GM10248 (cell line): Measurements from ENCODE around the gene ZDHHC4.

ENCODE experiments used
- CTCF ChIA-PET: fragments of 300-600 bp; sonication (Branson Sonifier 250); formaldehyde crosslinking; extraction: SDS; loops from one replicate; lab custom pipeline; 2021; ENCODE audit warnings: antibody characterized with exemption; lab: Yijun Ruan, JAX
- POLR2A ChIA-PET: fragments of 350-650 bp; sonication (Branson Sonifier 250); formaldehyde crosslinking; extraction: SDS; loops from one replicate; lab custom pipeline; 2020; ENCODE audit warnings: antibody characterized with exemption; lab: Yijun Ruan, JAX
- DNase-seq: peaks from one replicate; pipeline ENCODE4 v3.0.0; 2012; ENCODE audit errors: extremely low spot score
- CTCF ChIP-seq: IDR thresholded peaks from 2 replicates; pipeline ENCODE4 v1.5.1; 2012; ENCODE audit warnings: mild to moderate bottlenecking, low read depth; ENCODE audit errors: extremely low read depth, missing control alignments, control extremely low read depth

The ZDHHC4 gene

DNA sequence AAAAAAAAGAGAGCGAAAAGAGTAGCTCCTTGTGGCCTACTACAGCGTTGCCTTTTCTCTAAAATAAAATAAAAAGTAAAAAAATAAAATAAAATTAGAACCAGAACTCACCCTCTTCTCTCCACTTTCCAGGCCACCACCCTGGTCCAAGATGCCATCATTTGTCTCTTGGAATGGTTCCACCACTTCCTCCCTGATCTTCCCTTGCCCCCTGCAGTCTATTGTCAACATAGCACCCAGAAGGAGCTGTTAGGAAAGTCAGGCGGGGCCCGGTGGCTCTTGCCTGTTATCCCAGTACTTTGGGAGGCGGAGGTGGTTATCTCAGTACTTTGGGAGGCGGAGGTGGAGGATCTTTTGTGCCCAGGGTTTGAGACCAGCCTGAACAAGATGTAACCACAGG lies 18.4 kb upstream of the ZDHHC4 start:
- DNase-seq: peak; percentile 62
- peak; percentile 58 for TF ChIP-seq CTCF
- ChIA-PET POLR2A (no interaction called here), CTCF (interaction anchor here (0.6 to 5.3 kb wide), 18 partner anchors 8 to 63 kb away, joined by 3 to 38 read pairs (median 5); partner anchors contain the start of gene INTS15)

DNA sequence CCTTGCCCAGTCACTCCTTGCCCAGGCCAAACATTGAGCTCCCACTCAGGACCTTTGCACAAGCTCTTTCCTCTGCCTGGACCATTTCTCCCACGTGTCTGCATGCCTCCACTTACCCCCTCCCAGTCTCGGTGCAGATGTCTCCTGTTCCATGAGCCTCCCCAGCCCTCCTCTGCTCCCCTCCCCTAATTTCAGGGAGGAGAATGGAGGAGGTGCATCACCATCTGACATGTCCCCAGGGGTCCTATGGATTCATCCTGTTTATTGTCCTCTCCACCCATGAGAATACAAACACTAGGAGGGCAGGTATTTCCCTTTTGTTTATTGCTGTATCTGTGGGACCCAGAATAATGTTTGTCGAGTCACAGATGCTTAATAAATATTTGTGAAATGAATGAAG lies 17.4 kb upstream of the ZDHHC4 start:
- CTCF ChIA-PET: interaction anchor here (0.9 to 5.3 kb wide), 10 partner anchors 11 to 44 kb away, joined by 3 to 38 read pairs (median 10); partner anchors contain the start of gene INTS15
- POLR2A ChIA-PET: interaction anchor here (0.5 kb wide), 1 partner anchor 81 kb away, joined by 3 read pairs; no protein-coding TSS in a partner anchor
- TF ChIP-seq CTCF: no peak
- no peak for DNase-seq

DNA sequence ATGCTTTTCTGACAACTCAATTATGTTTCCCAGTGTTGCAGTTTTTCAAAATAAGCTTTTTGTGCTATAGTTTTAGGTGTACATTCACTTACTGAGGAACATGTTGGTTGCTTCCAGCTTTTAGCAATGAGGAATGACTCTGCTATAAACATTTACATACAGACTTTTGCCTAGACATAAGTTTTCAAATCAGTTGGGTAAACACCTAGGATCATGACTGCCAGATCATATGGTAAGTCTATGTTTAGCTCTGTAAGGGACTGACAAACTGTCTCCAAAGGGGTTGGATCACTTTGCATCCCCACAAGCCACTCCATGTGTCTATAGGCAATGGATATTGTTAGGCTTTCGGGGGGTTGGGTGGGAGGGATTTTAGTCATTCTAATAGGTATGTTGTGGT lies 15.1 kb upstream of the ZDHHC4 start:
- ChIA-PET POLR2A (no interaction called here), CTCF (interaction anchor here (1.2 to 5.3 kb wide), 3 partner anchors 13 to 47 kb away, joined by 4 to 38 read pairs (median 20); no protein-coding TSS in a partner anchor)
- TF ChIP-seq CTCF: no peak
- DNase-seq: no peak

DNA sequence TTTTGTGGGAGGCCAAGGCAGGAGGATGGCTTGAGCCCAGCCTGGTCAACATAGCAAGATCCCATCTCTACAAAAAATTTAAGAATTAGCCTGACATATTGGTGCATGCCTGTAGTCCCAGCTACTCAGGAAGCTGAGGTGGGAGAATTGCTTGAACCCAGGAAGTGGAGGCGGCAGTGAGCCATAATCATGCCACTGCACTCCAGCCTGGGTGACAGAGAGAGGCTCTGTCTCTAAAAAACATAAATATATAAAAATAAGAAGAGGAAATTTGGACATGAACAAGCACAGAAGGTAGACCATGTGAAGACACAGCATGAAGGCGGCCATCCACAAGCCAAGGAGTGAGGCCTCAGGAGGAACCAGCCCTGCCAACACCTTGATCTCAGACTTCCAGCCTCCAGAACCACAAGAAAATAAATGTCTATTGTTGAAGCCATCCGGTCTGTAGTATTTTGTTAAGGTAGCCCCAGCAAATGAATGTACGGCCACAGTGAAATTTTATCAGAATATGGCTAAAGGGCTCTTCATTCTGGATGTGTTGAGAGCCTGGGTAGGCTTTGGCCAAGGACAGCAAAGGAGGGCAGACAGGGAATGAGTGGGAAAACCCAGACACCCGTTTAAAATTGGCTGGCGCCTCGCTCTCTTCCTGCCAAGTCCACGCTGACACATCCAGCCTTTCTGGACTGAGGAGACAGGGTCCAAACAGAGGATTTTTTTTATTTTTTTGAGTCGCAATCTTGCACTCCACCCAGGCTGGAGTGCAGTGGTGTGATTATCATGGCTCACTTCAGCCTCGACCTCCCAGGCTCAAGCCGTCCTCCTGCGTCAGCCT lies 13.1 kb upstream of the ZDHHC4 start:
- no peak for TF ChIP-seq CTCF
- POLR2A ChIA-PET: no interaction called here
- CTCF ChIA-PET: no interaction called here
- DNase-seq: no peak

DNA sequence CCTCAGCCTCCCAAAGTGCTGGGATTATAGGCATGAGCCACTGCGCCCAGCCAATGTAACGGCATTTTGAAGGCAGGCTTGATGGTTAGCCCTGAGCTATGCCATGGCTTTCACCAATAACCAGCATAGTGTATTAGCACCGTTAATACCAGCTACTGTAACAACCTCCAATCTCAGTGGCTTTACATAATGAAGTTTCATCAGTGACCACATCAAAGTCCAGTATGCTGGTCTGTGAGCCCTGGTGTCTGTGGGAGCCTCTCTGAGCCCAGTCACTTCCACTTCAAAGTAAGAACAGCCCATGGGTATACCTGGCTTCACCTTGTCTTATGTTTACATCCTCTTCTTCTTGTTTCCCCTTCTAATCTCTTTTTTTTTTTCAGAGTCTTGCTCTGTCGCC lies 11.6 kb upstream of the ZDHHC4 start:
- TF ChIP-seq CTCF: no peak
- POLR2A ChIA-PET: interaction anchor here (0.7 kb wide), 1 partner anchor 31 kb away, joined by 3 read pairs; no protein-coding TSS in a partner anchor
- no peak for DNase-seq
- CTCF ChIA-PET: interaction anchor here (1.5 kb wide), 1 partner anchor 10 kb away, joined by 6 read pairs; no protein-coding TSS in a partner anchor

DNA sequence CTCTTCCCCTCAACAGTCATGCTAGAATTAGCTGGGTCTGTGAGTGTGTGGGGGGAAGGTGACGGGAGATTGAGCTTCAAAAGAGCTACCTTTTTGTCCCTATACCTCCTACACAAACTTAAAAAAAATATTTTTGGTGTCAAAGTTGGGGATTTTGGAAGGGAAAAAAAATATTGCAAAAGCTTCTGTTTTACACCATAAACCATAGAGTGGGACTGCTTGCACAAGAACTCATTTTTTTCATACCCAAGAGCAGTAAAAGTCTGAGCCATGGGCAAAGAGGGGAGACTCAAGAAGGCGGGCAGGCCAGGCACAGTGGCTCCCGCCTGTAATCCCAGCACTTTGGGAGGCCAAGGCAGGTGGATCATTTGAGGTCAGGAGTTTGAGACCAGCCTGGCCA lies 9.4 kb upstream of the ZDHHC4 start:
- POLR2A ChIA-PET: no interaction called here
- CTCF ChIA-PET: interaction anchor here (0.8 to 1.7 kb wide), 4 partner anchors 9 to 22 kb away, joined by 3 to 4 read pairs (median 3); partner anchors contain the start of genes INTS15 and ZDHHC4
- no peak for TF ChIP-seq CTCF
- DNase-seq: no peak
